Measurements from ENCODE around the gene DXO. TPM values are rescaled to one million over a fixed set of nuclear protein-coding genes. Genes with fewer than 3 reads are reported as not detected.

Gene DXO
- total RNA-seq, 1 experiment from 2014 or later = 16.4 TPM

- TF ChIP-seq EZH2phosphoT487 (IDR thresholded peaks at IDR 0.05; ENCODE audit: borderline replicate concordance) = no peak
These were observed 15.1 kb downstream of the DXO start (continued) for GRCh38 chr6:31956796-31957195.

- no peak for ATAC-seq
- Histone ChIP-seq H3K79me2 (ENCODE audit: insufficient read depth, low read length) (peaks cover 29% of the 10 kb centered on the region), H3K4me2 (ENCODE audit: low read length) (no peak overlapping the region), H3K4me3 (replicated peaks in 1 of 2; ENCODE audit: low read depth in 1 of 2, low read length in 2 of 2) (no peak overlapping the region), H2AFZ (ENCODE audit: low read depth, low read length, poor library complexity, severe bottlenecking) (no peak overlapping the region), H3K9ac (ENCODE audit: low read length) (no peak overlapping the region), H3K27me3 (ENCODE audit: insufficient read depth, low read length) (no peaks in the 10 kb centered on the region), H3K27ac (ENCODE audit: low read depth, low read length) (no peak overlapping the region), H3K36me3 (ENCODE audit: control insufficient read depth in 1 of 2, insufficient read depth in 2 of 2, low read length in 2 of 2) (peaks cover 26 to 51% of the 10 kb centered on the region in 2 experiments), H3K4me1 (ENCODE audit: control insufficient read depth in 1 of 2, insufficient read depth in 2 of 2, low read length in 2 of 2) (peaks cover 9 to 12% of the 10 kb centered on the region in 2 experiments), H3K9me3 (ENCODE audit: control insufficient read depth in 1 of 2, insufficient read depth in 1 of 2, low read depth in 1 of 2, low read length in 2 of 2) (no peaks in the 10 kb centered on the region), H3K9me2 (ENCODE audit: insufficient read depth) (no peaks in the 10 kb centered on the region), H4K20me1 (ENCODE audit: insufficient read depth) (no peaks in the 10 kb centered on the region)
- ChIA-PET CTCF (no interaction called here), POLR2A (no interaction called here), RAD21 (ENCODE audit: low non-redundant PET in 1 of 2, low total read pairs in 2 of 2, uncharacterized antibody in 2 of 2, unreplicated experiment in 2 of 2) (no interaction called here)
- intact Hi-C loops (cut with micrococcal nuclease) = no loop called here
- no peak for TF ChIP-seq YY1 (IDR thresholded peaks at IDR 0.05; ENCODE audit: extremely low read depth, insufficient replicate concordance, low read depth, low read length)
- TF ChIP-seq EZH2phosphoT487 (IDR thresholded peaks at IDR 0.05; ENCODE audit: borderline replicate concordance) = no peak
- no peak for TF ChIP-seq FOSL1 (IDR thresholded peaks at IDR 0.05; ENCODE audit: low read depth)
- TF ChIP-seq SIN3A (IDR thresholded peaks at IDR 0.05; ENCODE audit: low read depth) = no peak
- TF ChIP-seq ZFX (IDR thresholded peaks at IDR 0.05) = no peak
- no peak for TF ChIP-seq TCF7L2 (IDR thresholded peaks at IDR 0.05; ENCODE audit: borderline replicate concordance, extremely low read depth, insufficient read depth, insufficient read length)
- DNase-seq (ENCODE audit: low read depth, low spot score) = no peak
- BruUV-seq (replicated peaks) = no TSS peak
These were observed 17.4 kb downstream of the DXO start for GRCh38 chr6:31954511-31954910.

- Histone ChIP-seq H2AFZ (ENCODE audit: low read depth, low read length, poor library complexity, severe bottlenecking) (no peak overlapping the region), H3K9ac (ENCODE audit: low read length) (no peak overlapping the region), H3K27ac (ENCODE audit: low read depth, low read length) (0 out of 2 replicates have a peak overlapping the region, but pooled peaks have one; percentile 19), H3K79me2 (ENCODE audit: insufficient read depth, low read length) (peaks cover 16% of the 10 kb centered on the region), H4K20me1 (ENCODE audit: insufficient read depth) (no peaks in the 10 kb centered on the region), H3K9me2 (ENCODE audit: insufficient read depth) (no peaks in the 10 kb centered on the region; the same call in 1 of the 2 replicates), H3K36me3 (ENCODE audit: control insufficient read depth in 1 of 2, insufficient read depth in 2 of 2, low read length in 2 of 2) (peaks cover 26 to 51% of the 10 kb centered on the region in 2 experiments), H3K27me3 (ENCODE audit: insufficient read depth, low read length) (no peaks in the 10 kb centered on the region), H3K4me2 (ENCODE audit: low read length) (no peak overlapping the region), H3K4me3 (replicated peaks in 1 of 2; ENCODE audit: low read depth in 1 of 2, low read length in 2 of 2) (no peak overlapping the region), H3K9me3 (ENCODE audit: control insufficient read depth in 1 of 2, insufficient read depth in 1 of 2, low read depth in 1 of 2, low read length in 2 of 2) (no peaks in the 10 kb centered on the region), H3K4me1 (ENCODE audit: control insufficient read depth in 1 of 2, insufficient read depth in 2 of 2, low read length in 2 of 2) (peaks cover 6 to 21% of the 10 kb centered on the region in 2 experiments)
- DNase-seq (ENCODE audit: low read depth, low spot score) (no peak), ATAC-seq (no peak)
- CTCF ChIA-PET = interaction anchor here (0.8 to 1.9 kb wide), 13 partner anchors 11 to 406 kb away, joined by 3 to 11 read pairs (median 4); partner anchors contain the start of genes ATP6V1G2, DXO, LY6G5C and ZBTB12
- RAD21 ChIA-PET (ENCODE audit: low non-redundant PET in 1 of 2, low total read pairs in 2 of 2, uncharacterized antibody in 2 of 2, unreplicated experiment in 2 of 2) = interaction anchor here (0.9 to 1.6 kb wide), 3 partner anchors 51 to 180 kb away, joined by 3 to 4 read pairs (median 3); partner anchors contain the start of gene ZBTB12 (in 1 of the 2)
- intact Hi-C loops (cut with micrococcal nuclease) = loop anchor here (1.0 to 2.0 kb wide), 2 partner anchors 50 to 273 kb away; partner anchors contain the start of gene ZBTB12
- POLR2A ChIA-PET = interaction anchor here (1.0 to 1.3 kb wide), 3 partner anchors 19 to 126 kb away, joined by 3 to 7 read pairs (median 6); partner anchors contain the start of genes DXO and HSPA1B
- BruUV-seq (replicated peaks) = no TSS peak
- TF ChIP-seq POLR2A (IDR thresholded peaks at IDR 0.05; ENCODE audit: borderline replicate concordance, extremely low read depth, insufficient read depth, insufficient read length) (no peak), EZH2phosphoT487 (IDR thresholded peaks at IDR 0.05; ENCODE audit: borderline replicate concordance) (no peak), EZH2 (IDR thresholded peaks at IDR 0.05) (no peak), SRF (IDR thresholded peaks at IDR 0.05; ENCODE audit: low read depth) (no peak), POLR2AphosphoS5 (IDR thresholded peaks at IDR 0.05; ENCODE audit: low read depth, low read length) (no peak), CTCF (IDR thresholded peaks at IDR 0.05 in 2 of 3, conservative IDR thresholded peaks at IDR 0.05 in 1 of 3; ENCODE audit: borderline replicate concordance in 1 of 3, insufficient read depth in 1 of 3, low read depth in 2 of 3, low read length in 2 of 3) (no peak)
- TF ChIP-seq, protein P1, sequence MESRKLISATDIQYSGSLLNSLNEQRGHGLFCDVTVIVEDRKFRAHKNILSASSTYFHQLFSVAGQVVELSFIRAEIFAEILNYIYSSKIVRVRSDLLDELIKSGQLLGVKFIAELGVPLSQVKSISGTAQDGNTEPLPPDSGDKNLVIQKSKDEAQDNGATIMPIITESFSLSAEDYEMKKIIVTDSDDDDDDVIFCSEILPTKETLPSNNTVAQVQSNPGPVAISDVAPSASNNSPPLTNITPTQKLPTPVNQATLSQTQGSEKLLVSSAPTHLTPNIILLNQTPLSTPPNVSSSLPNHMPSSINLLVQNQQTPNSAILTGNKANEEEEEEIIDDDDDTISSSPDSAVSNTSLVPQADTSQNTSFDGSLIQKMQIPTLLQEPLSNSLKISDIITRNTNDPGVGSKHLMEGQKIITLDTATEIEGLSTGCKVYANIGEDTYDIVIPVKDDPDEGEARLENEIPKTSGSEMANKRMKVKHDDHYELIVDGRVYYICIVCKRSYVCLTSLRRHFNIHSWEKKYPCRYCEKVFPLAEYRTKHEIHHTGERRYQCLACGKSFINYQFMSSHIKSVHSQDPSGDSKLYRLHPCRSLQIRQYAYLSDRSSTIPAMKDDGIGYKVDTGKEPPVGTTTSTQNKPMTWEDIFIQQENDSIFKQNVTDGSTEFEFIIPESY (IDR thresholded peaks at IDR 0.05; ENCODE audit: extremely low read depth, insufficient replicate concordance, low read length) = no peak
These were observed 19.0 kb downstream of the DXO start for GRCh38 chr6:31952890-31953289.
